HCT116 (cell line): Measurements from ENCODE around the gene NDE1. TPM values are rescaled to one million over a fixed set of nuclear protein-coding genes. Genes with fewer than 3 reads are reported as not detected.

Source experiments
- ATAC-seq: fragments of 200-7000 bp; cut with Tn5 transposase; 2 replicates; pipeline ENCODE4 v1.9.1; 2020; ENCODE audit warnings: mild to moderate bottlenecking, moderate library complexity
- BruUV-seq: library from RNA; stranded (reverse); fragments of 400-500 nt; replicated peaks from 2 replicates; lab custom pipeline; 2021; lab: Mats Ljungman, UMichigan
- CTCF ChIA-PET: fragments of 300-600 bp; sonication (Branson Sonifier 250); formaldehyde crosslinking; loops from one replicate; lab custom pipeline; 2021; ENCODE audit warnings: antibody characterized with exemption; lab: Charles Lee
- POLR2A ChIA-PET: fragments of 300-600, 350-600 bp; sonication (Branson Sonifier 250); formaldehyde crosslinking; loops from one replicate; lab custom pipeline; 2021; ENCODE audit warnings: antibody characterized with exemption; lab: Charles Lee
- RAD21 ChIA-PET, 2 experiments: fragments of 300-600 bp; sonication (Branson Sonifier 250); formaldehyde crosslinking; loops; one replicate each; lab custom pipeline; 2023; ENCODE audit warnings: low total read pairs in 2 of 2; ENCODE audit not compliant: uncharacterized antibody in 2 of 2, unreplicated experiment in 2 of 2, low non-redundant PET in 1 of 2; lab: Charles Lee
- DNase-seq: peaks from one replicate; pipeline ENCODE4 v3.0.0-alpha.2; 2010; ENCODE audit warnings: low read depth, low spot score
- H2AFZ ChIP-seq: fragments of 200-600 bp; shearing (Covaris generic), sonication (generic); 2 replicates; pipeline ENCODE4 v1.6.1; 2017; ENCODE audit warnings: low read depth, mixed run types, mixed read lengths, antibody characterized with exemption, low read length; ENCODE audit not compliant: poor library complexity, severe bottlenecking
- H3K27ac ChIP-seq: 2 replicates; pipeline ENCODE4 v1.5.1; 2012; ENCODE audit warnings: low read depth, low read length
- H3K27me3 ChIP-seq: fragments of 200-600 bp; sonication (generic); 2 replicates; pipeline ENCODE4 v1.6.1; 2016; ENCODE audit warnings: mixed run types, low read length, mixed read lengths; ENCODE audit not compliant: insufficient read depth
- H3K36me3 ChIP-seq, 2 experiments: fragments of 200-500 bp in 1 of 2; fragments of 200-600 bp in 1 of 2; sonication (Bioruptor generic) in 1 of 2; sonication (generic) in 1 of 2; 2 replicates each; pipeline versions ENCODE4 v1.5.1 to v1.6.1; 2014 to 2016; ENCODE audit warnings: low read length in 2 of 2, inconsistent platforms in 1 of 2, mixed read lengths in 1 of 2, mixed run types in 1 of 2; ENCODE audit not compliant: insufficient read depth in 2 of 2, control insufficient read depth in 1 of 2
- H3K4me1 ChIP-seq, 2 experiments: fragments of 200-600 bp in 1 of 2; sonication (generic) in 1 of 2; 2 replicates each; pipeline versions ENCODE4 v1.5.1 to v1.6.1; 2012 to 2017; ENCODE audit warnings: low read length in 2 of 2, inconsistent platforms in 1 of 2, mild to moderate bottlenecking in 1 of 2, mixed read lengths in 1 of 2, mixed run types in 1 of 2, moderate library complexity in 1 of 2; ENCODE audit not compliant: insufficient read depth in 2 of 2, control insufficient read depth in 1 of 2
- H3K4me2 ChIP-seq: fragments of 200-600 bp; sonication (generic); 2 replicates; pipeline ENCODE4 v1.6.1; 2017; ENCODE audit warnings: mixed run types, low read length, mixed read lengths
- H3K4me3 ChIP-seq, 2 experiments: fragments of 200-600 bp in 1 of 2; sonication (generic) in 1 of 2; replicated peaks in 1 of 2; 2 replicates each; pipeline ENCODE4 v1.5.1; 2011 to 2016; ENCODE audit warnings: low read length in 2 of 2, control low read depth in 1 of 2, low read depth in 1 of 2, mild to moderate bottlenecking in 1 of 2, mixed read lengths in 1 of 2, mixed run types in 1 of 2
- H3K79me2 ChIP-seq: fragments of 200-600 bp; sonication (generic); 2 replicates; pipeline ENCODE4 v1.6.1; 2017; ENCODE audit warnings: mild to moderate bottlenecking, mixed run types, low read length, moderate library complexity, mixed read lengths; ENCODE audit not compliant: insufficient read depth
- H3K9ac ChIP-seq: fragments of 200-600 bp; sonication (generic); 2 replicates; pipeline ENCODE4 v1.6.1; 2016; ENCODE audit warnings: low read length, mixed read lengths
- H3K9me2 ChIP-seq: fragments of 200-600 bp; sonication (generic), shearing (Covaris generic); 2 replicates; pipeline ENCODE4 v1.6.1; 2017; ENCODE audit warnings: mixed run types, mild to moderate bottlenecking, moderate library complexity; ENCODE audit not compliant: insufficient read depth
- H3K9me3 ChIP-seq, 2 experiments: fragments of 200-500 bp in 1 of 2; fragments of 200-600 bp in 1 of 2; sonication (Bioruptor generic) in 1 of 2; sonication (generic) in 1 of 2; 2 replicates each; pipeline ENCODE4 v1.6.1; 2014 to 2017; ENCODE audit warnings: low read length in 2 of 2, mixed read lengths in 2 of 2, inconsistent platforms in 1 of 2, low read depth in 1 of 2, mild to moderate bottlenecking in 1 of 2, mixed run types in 1 of 2, moderate library complexity in 1 of 2; ENCODE audit not compliant: control insufficient read depth in 1 of 2, insufficient read depth in 1 of 2
- H4K20me1 ChIP-seq: fragments of 200-600 bp; sonication (generic), shearing (Covaris generic); 2 replicates; pipeline ENCODE4 v1.6.1; 2017; ENCODE audit warnings: mixed run types, mild to moderate bottlenecking, moderate library complexity; ENCODE audit not compliant: insufficient read depth
- CBX3 ChIP-seq: IDR thresholded peaks from 2 replicates; pipeline ENCODE4 v1.6.1; 2012; ENCODE audit warnings: low read depth
- EGR1 ChIP-seq: IDR thresholded peaks from 2 replicates; pipeline ENCODE4 v1.6.1; 2012; ENCODE audit warnings: low read depth
- FOSL1 ChIP-seq: IDR thresholded peaks from 2 replicates; pipeline ENCODE4 v1.6.1; 2012; ENCODE audit warnings: low read depth
- JUND ChIP-seq: IDR thresholded peaks from 2 replicates; pipeline ENCODE4 v1.6.1; 2012
- POLR2AphosphoS5 ChIP-seq: IDR thresholded peaks from 2 replicates; pipeline ENCODE4 v1.6.1; 2011; ENCODE audit warnings: mild to moderate bottlenecking, low read depth, low read length, moderate library complexity
- SRF ChIP-seq: IDR thresholded peaks from 2 replicates; pipeline ENCODE4 v1.6.1; 2012; ENCODE audit warnings: low read depth
- YY1 ChIP-seq: IDR thresholded peaks from 2 replicates; pipeline ENCODE4 v1.6.1; 2011; ENCODE audit warnings: low read length, low read depth, moderate library complexity, mild to moderate bottlenecking; ENCODE audit not compliant: insufficient replicate concordance; ENCODE audit errors: extremely low read depth
- ZFX ChIP-seq: fragments of 450-650 bp; IDR thresholded peaks from 2 replicates; pipeline ENCODE4 v1.6.1; 2017
- intact Hi-C: fragments of 100-400 bp; cut with micrococcal nuclease; formaldehyde crosslinking; loops from 2 replicates; pipeline ENCODE4 v1.10.0; 2022
- total RNA-seq: library from RNA; stranded (reverse); gene quantifications from one replicate; pipeline ENCODE4 v1.2.1, GENCODE V29; 2021; ENCODE audit not compliant: unreplicated experiment
- TF ChIP-seq, protein P1 (sequence below): IDR thresholded peaks from 2 replicates; pipeline ENCODE4 v1.6.1; 2011; ENCODE audit warnings: mild to moderate bottlenecking, low read length, moderate library complexity; ENCODE audit not compliant: insufficient replicate concordance; ENCODE audit errors: extremely low read depth
- TF ChIP-seq, protein P2 (sequence below): IDR thresholded peaks from 2 replicates; pipeline ENCODE4 v1.6.1; 2012
- TF ChIP-seq, protein P3 (sequence below), 3 experiments: fragments of 200-600 bp in 1 of 3; sonication (generic) in 1 of 3; IDR thresholded peaks in 2 of 3; conservative IDR thresholded peaks in 1 of 3; 2 replicates each; pipeline ENCODE4 v1.5.1; 2012 to 2017; ENCODE audit warnings: low read depth in 2 of 3, low read length in 2 of 3, antibody characterized with exemption in 1 of 3, borderline replicate concordance in 1 of 3, control low read depth in 1 of 3, mild to moderate bottlenecking in 1 of 3, mixed read lengths in 1 of 3, mixed run types in 1 of 3, moderate library complexity in 1 of 3; ENCODE audit not compliant: insufficient read depth in 1 of 3

Gene NDE1
- total RNA-seq, 1 experiment from 2014 or later: 103 TPM

DNA sequence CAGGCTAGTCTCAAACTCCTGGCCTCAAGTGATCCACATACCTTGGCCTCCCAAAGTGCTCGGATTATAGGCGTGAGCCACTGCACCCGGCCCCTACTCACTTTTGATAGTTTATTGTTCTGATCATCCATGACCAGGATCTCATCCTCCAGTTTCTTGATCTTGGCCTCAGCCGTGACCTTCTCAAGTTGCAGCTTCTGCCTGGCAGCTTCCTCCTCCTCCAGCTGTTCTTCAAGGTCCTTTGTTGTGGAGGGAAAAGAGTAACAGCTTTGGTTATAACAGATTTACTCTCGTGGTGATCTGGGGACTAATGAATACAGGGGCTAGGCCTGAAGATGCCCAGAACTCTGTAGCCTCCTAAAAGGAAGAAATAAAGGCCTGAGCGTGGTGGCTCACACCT lies 89.9 kb downstream of the NDE1 start:
- H3K9ac ChIP-seq: no peak overlapping the region
- peaks cover 0 to 3% of the 10 kb centered on the region in 2 experiments; a peak in 3 of 4 replicates for H3K4me1 ChIP-seq
- no TSS peak for BruUV-seq
- no peak overlapping the region for H3K4me2 ChIP-seq
- no peaks in the 10 kb centered on the region for H3K9me3 ChIP-seq
- DNase-seq (no peak), ATAC-seq (no peak)
- TF ChIP-seq YY1 (no peak), CBX3 (no peak), POLR2AphosphoS5 (no peak), ZFX (no peak), FOSL1 (no peak), SRF (no peak), EGR1 (no peak), JUND (no peak)
- TF ChIP-seq, protein P1, sequence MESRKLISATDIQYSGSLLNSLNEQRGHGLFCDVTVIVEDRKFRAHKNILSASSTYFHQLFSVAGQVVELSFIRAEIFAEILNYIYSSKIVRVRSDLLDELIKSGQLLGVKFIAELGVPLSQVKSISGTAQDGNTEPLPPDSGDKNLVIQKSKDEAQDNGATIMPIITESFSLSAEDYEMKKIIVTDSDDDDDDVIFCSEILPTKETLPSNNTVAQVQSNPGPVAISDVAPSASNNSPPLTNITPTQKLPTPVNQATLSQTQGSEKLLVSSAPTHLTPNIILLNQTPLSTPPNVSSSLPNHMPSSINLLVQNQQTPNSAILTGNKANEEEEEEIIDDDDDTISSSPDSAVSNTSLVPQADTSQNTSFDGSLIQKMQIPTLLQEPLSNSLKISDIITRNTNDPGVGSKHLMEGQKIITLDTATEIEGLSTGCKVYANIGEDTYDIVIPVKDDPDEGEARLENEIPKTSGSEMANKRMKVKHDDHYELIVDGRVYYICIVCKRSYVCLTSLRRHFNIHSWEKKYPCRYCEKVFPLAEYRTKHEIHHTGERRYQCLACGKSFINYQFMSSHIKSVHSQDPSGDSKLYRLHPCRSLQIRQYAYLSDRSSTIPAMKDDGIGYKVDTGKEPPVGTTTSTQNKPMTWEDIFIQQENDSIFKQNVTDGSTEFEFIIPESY: no peak
- TF ChIP-seq, protein P2, sequence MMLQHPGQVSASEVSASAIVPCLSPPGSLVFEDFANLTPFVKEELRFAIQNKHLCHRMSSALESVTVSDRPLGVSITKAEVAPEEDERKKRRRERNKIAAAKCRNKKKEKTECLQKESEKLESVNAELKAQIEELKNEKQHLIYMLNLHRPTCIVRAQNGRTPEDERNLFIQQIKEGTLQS: no peak
- TF ChIP-seq, protein P3, sequence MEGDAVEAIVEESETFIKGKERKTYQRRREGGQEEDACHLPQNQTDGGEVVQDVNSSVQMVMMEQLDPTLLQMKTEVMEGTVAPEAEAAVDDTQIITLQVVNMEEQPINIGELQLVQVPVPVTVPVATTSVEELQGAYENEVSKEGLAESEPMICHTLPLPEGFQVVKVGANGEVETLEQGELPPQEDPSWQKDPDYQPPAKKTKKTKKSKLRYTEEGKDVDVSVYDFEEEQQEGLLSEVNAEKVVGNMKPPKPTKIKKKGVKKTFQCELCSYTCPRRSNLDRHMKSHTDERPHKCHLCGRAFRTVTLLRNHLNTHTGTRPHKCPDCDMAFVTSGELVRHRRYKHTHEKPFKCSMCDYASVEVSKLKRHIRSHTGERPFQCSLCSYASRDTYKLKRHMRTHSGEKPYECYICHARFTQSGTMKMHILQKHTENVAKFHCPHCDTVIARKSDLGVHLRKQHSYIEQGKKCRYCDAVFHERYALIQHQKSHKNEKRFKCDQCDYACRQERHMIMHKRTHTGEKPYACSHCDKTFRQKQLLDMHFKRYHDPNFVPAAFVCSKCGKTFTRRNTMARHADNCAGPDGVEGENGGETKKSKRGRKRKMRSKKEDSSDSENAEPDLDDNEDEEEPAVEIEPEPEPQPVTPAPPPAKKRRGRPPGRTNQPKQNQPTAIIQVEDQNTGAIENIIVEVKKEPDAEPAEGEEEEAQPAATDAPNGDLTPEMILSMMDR (IDR thresholded peaks at IDR 0.05 in 2 of 3, conservative IDR thresholded peaks at IDR 0.05 in 1 of 3; ENCODE audit: borderline replicate concordance in 1 of 3, insufficient read depth in 1 of 3, low read depth in 2 of 3, low read length in 2 of 3): no peak
- H3K79me2 ChIP-seq: no peaks in the 10 kb centered on the region
- no peak overlapping the region for H3K27ac ChIP-seq
- H3K36me3 ChIP-seq: no peaks in the 10 kb centered on the region
- no peaks in the 10 kb centered on the region for H3K27me3 ChIP-seq
- POLR2A ChIA-PET: no interaction called here
- H4K20me1 ChIP-seq: no peaks in the 10 kb centered on the region
- H3K9me2 ChIP-seq: no peaks in the 10 kb centered on the region
- no peak overlapping the region for H2AFZ ChIP-seq
- H3K4me3 ChIP-seq: no peak overlapping the region
- RAD21 ChIA-PET: interaction anchor here in 1 of 2 experiments (0.6 kb wide), 1 partner anchor 89 kb away, joined by 7 read pairs; no protein-coding TSS in a partner anchor
- CTCF ChIA-PET: no interaction called here
- intact Hi-C loops: no loop called here
